K562 (cell line): ENCODE data around the gene STIM1. TPM values are rescaled to one million over a fixed set of nuclear protein-coding genes. Genes with fewer than 3 reads are reported as not detected.

Source experiments
- CBX8 ChIP-seq: fragments of 200-600 bp; sonication (generic); IDR thresholded peaks from 2 replicates; pipeline ENCODE4 v1.6.1; 2012; ENCODE audit warnings: borderline replicate concordance, mixed run types, low read depth, mild to moderate bottlenecking, moderate library complexity, mixed read lengths, low read length, control low read depth, inconsistent platforms; ENCODE audit not compliant: poor library complexity, severe bottlenecking; ENCODE audit errors: extremely low read depth
- DACH1 ChIP-seq: fragments of 450-650 bp; IDR thresholded peaks from 2 replicates; pipeline ENCODE4 v1.6.1; 2018; ENCODE audit not compliant: partially characterized antibody
- E2F1 ChIP-seq: sonication (generic); formaldehyde crosslinking; IDR thresholded peaks from 2 replicates; pipeline ENCODE4 v1.8.1; 2023; ENCODE audit warnings: mild to moderate bottlenecking, missing genetic modification reagents, moderate library complexity
- E2F5 ChIP-seq: sonication (generic); formaldehyde crosslinking; IDR thresholded peaks from 2 replicates; pipeline ENCODE4 v1.8.0; 2022; ENCODE audit warnings: mild to moderate bottlenecking, missing genetic modification reagents
- FOXP1 ChIP-seq: sonication (generic); formaldehyde crosslinking; IDR thresholded peaks from 2 replicates; pipeline ENCODE4 v1.8.0; 2022; ENCODE audit warnings: mild to moderate bottlenecking, missing genetic modification reagents
- HMBOX1 ChIP-seq: sonication (generic); IDR thresholded peaks from 2 replicates; pipeline ENCODE4 v1.6.1; 2016
- KAT8 ChIP-seq: fragments of 450-650 bp; IDR thresholded peaks from 2 replicates; pipeline ENCODE4 v1.6.1; 2016; ENCODE audit warnings: low read depth, mild to moderate bottlenecking
- MCM3 ChIP-seq: fragments of 450-650 bp; IDR thresholded peaks from 2 replicates; pipeline ENCODE4 v1.6.1; 2016
- MTF1 ChIP-seq: fragments of 250-450 bp; sonication (Bioruptor Pico); IDR thresholded peaks from 2 replicates; pipeline ENCODE4 v1.9.0; 2021; ENCODE audit warnings: moderate library complexity, mild to moderate bottlenecking, inconsistent platforms, borderline replicate concordance
- NCOA4 ChIP-seq: fragments of 450-650 bp; IDR thresholded peaks from 2 replicates; pipeline ENCODE4 v1.6.1; 2018; ENCODE audit warnings: mild to moderate bottlenecking; ENCODE audit not compliant: partially characterized antibody
- PML ChIP-seq: IDR thresholded peaks from 2 replicates; pipeline ENCODE4 v1.6.1; 2012; ENCODE audit warnings: low read length, inconsistent platforms
- SNRNP70 ChIP-seq: fragments of 200-400 bp; formaldehyde crosslinking; optimal IDR thresholded peaks from 2 replicates; pipeline ENCODE3; 2017; ENCODE audit warnings: low read depth, low read length
- SREBF2 ChIP-seq: sonication (generic); formaldehyde crosslinking; IDR thresholded peaks from 2 replicates; pipeline ENCODE4 v1.4.0; 2020; ENCODE audit warnings: mild to moderate bottlenecking, missing genetic modification reagents
- SUPT5H ChIP-seq: fragments of 450-650 bp; IDR thresholded peaks from 2 replicates; pipeline ENCODE4 v1.6.1; 2016
- ZBED1 ChIP-seq: IDR thresholded peaks from 2 replicates; pipeline ENCODE4 v1.6.1; 2014
- ZBTB12 ChIP-seq: fragments of 250-450 bp; sonication (Bioruptor Pico); IDR thresholded peaks from 2 replicates; pipeline ENCODE4 v1.4.0; 2020
- ZFP1 ChIP-seq: fragments of 450-650 bp; formaldehyde crosslinking; IDR thresholded peaks from 2 replicates; pipeline ENCODE4 v1.4.0; 2020; ENCODE audit warnings: mild to moderate bottlenecking, mixed read lengths
- ZFP36 ChIP-seq: fragments of 150-350 bp; IDR thresholded peaks from 2 replicates; pipeline ENCODE4 v1.6.1; 2018; ENCODE audit warnings: low read length, low read depth; ENCODE audit not compliant: partially characterized antibody
- ZNF3 ChIP-seq: fragments of 250-450 bp; sonication (Bioruptor Pico); IDR thresholded peaks from 2 replicates; pipeline ENCODE4 v1.5.0; 2021; ENCODE audit warnings: mild to moderate bottlenecking, moderate library complexity
- ZNF347 ChIP-seq: fragments of 450-650 bp; formaldehyde crosslinking; IDR thresholded peaks from 2 replicates; pipeline ENCODE4 v1.4.0; 2020; ENCODE audit warnings: low read depth, mild to moderate bottlenecking, moderate library complexity
- ZNF644 ChIP-seq: fragments of 200-800 bp; sonication (Bioruptor generic); IDR thresholded peaks from 2 replicates; pipeline ENCODE4 v1.6.1; 2016; ENCODE audit warnings: low read depth, missing genetic modification characterization, missing compliant biosample characterization
- ZNF766 ChIP-seq: fragments of 200-800 bp; sonication (Bioruptor generic); conservative IDR thresholded peaks from 2 replicates; pipeline ENCODE4 v1.6.1; 2016; ENCODE audit warnings: missing genetic modification characterization, missing compliant biosample characterization
- ZNF778 ChIP-seq: fragments of 450-650 bp; formaldehyde crosslinking; IDR thresholded peaks from 2 replicates; pipeline ENCODE4 v1.4.0; 2020; ENCODE audit warnings: mild to moderate bottlenecking, moderate library complexity
- ZNF830 ChIP-seq: fragments of 250-450 bp; sonication (Bioruptor Pico); IDR thresholded peaks from 2 replicates; pipeline ENCODE4 v1.5.0; 2021; ENCODE audit warnings: mild to moderate bottlenecking
- polyA plus RNA-seq, 8 experiments: library from polyadenylated mRNA; depleted of rRNA in 4 of 8; stranded (reverse) in 5 of 8; unstranded in 3 of 8; fragments of >200 nt; fragmentation: Nextera tagmentation in 2 of 8; fragmentation: Illumina TruSeq in 1 of 8; extraction: Ambion mirVana in 2 of 8; extraction: Trizol in 1 of 8; gene quantifications; 2 replicates each; pipeline versions ENCODE4 v1.2.1 to v1.2.3, GENCODE V29; 2011 to 2014; ENCODE audit warnings: inconsistent platforms in 1 of 8, missing spikeins in 1 of 8
- total RNA-seq, 7 experiments: library from RNA; depleted of rRNA in 6 of 7; stranded (reverse); fragments of >200 nt in 6 of 7; fragmentation: Illumina TruSeq in 2 of 7; extraction: Trizol in 2 of 7; gene quantifications; 2 replicates each; pipeline versions ENCODE4 v1.2.1 to v1.2.3, GENCODE V29; 2011 to 2021; ENCODE audit warnings: low replicate concordance in 1 of 7

Gene STIM1
- total and polyA plus RNA-seq, 9 of the 15 experiments (the other 6 are each of a cell fraction or from before 2014, with no cell fraction given) = 7.7 to 50.5 (median 22.5) TPM

GRCh38 chr11:3824714-3825472 lies 30.6 kb upstream of the STIM1 start (continued):
- TF ChIP-seq ZBTB12 (CRISPR knock-in tag) = no peak
- no peak for TF ChIP-seq MCM3
- no peak for TF ChIP-seq MTF1 (CRISPR knock-in tag)
- TF ChIP-seq ZNF347 (CRISPR knock-in tag) = no peak
- no peak for TF ChIP-seq ZBED1
- no peak for TF ChIP-seq CBX8
- TF ChIP-seq ZNF766 = 0 out of 2 replicates have a peak, but pooled peaks have one; percentile 38
- no peak for TF ChIP-seq SREBF2 (CRISPR knock-in tag)
- TF ChIP-seq ZNF3 (CRISPR knock-in tag) = no peak
- TF ChIP-seq NCOA4 = no peak
- TF ChIP-seq ZFP1 (CRISPR knock-in tag) = no peak
- no peak for TF ChIP-seq DACH1
- no peak; the same call in 1 of the 2 replicates for TF ChIP-seq SUPT5H
- no peak for TF ChIP-seq PML
- 0 out of 2 replicates have a peak, but pooled peaks have one; percentile 37 for TF ChIP-seq FOXP1 (CRISPR knock-in tag)
- TF ChIP-seq ZNF778 (CRISPR knock-in tag) = no peak
- TF ChIP-seq KAT8 = no peak
- TF ChIP-seq SNRNP70 = no peak
- no peak for TF ChIP-seq ZFP36
- TF ChIP-seq ZNF830 (CRISPR knock-in tag) = no peak
- no peak for TF ChIP-seq ZNF644
- TF ChIP-seq E2F1 (CRISPR knock-in tag) = no peak
- no peak for TF ChIP-seq E2F5 (CRISPR knock-in tag)
- TF ChIP-seq HMBOX1 = peak; percentile 45; the same call in 1 of the 2 replicates
